WERI-Rb-1 (cell line): ENCODE results near the gene MADCAM1.
A peak's percentile ranks its signal among the peaks of the same experiment; 100 is the strongest.

Experiments used
- DNase-seq: peaks from one replicate; pipeline ENCODE4 v3.0.0-alpha.2; 2020
- H3K27ac ChIP-seq: fragments of 250-450 bp; sonication (Bioruptor Pico); 2 replicates; pipeline ENCODE4 v1.5.1; 2020; ENCODE audit warnings: mild to moderate bottlenecking, moderate library complexity
- H3K27me3 ChIP-seq: fragments of 250-450 bp; sonication (Bioruptor Pico); 2 replicates; pipeline ENCODE4 v1.5.1; 2021; ENCODE audit warnings: mild to moderate bottlenecking, low read depth, moderate library complexity; ENCODE audit not compliant: insufficient read depth, severe bottlenecking
- H3K36me3 ChIP-seq: fragments of 250-450 bp; sonication (Bioruptor Pico); 2 replicates; pipeline ENCODE4 v1.5.1; 2020; ENCODE audit warnings: mild to moderate bottlenecking, moderate library complexity
- H3K4me3 ChIP-seq: 2 replicates; pipeline ENCODE4 v1.5.1; 2011; ENCODE audit warnings: low read depth, mild to moderate bottlenecking, control low read depth, low read length
- H3K9me3 ChIP-seq: fragments of 250-450 bp; sonication (Bioruptor Pico); 2 replicates; pipeline ENCODE4 v1.5.1; 2021; ENCODE audit warnings: mild to moderate bottlenecking, moderate library complexity; ENCODE audit not compliant: severe bottlenecking
- TF ChIP-seq, protein P1 (sequence below): IDR thresholded peaks from 2 replicates; pipeline ENCODE4 v1.5.1; 2011; ENCODE audit warnings: low read depth, mild to moderate bottlenecking, control low read depth, inconsistent platforms, low read length

Gene MADCAM1

GRCh38 chr19:524062-524674 lies 27.9 kb downstream of the MADCAM1 start:
- H3K4me3 ChIP-seq: no peak overlapping the region
- no peak for DNase-seq
- no peaks in the 10 kb centered on the region for H3K27me3 ChIP-seq
- H3K36me3 ChIP-seq: no peaks in the 10 kb centered on the region; the same call in 1 of the 2 replicates
- TF ChIP-seq, protein P1, sequence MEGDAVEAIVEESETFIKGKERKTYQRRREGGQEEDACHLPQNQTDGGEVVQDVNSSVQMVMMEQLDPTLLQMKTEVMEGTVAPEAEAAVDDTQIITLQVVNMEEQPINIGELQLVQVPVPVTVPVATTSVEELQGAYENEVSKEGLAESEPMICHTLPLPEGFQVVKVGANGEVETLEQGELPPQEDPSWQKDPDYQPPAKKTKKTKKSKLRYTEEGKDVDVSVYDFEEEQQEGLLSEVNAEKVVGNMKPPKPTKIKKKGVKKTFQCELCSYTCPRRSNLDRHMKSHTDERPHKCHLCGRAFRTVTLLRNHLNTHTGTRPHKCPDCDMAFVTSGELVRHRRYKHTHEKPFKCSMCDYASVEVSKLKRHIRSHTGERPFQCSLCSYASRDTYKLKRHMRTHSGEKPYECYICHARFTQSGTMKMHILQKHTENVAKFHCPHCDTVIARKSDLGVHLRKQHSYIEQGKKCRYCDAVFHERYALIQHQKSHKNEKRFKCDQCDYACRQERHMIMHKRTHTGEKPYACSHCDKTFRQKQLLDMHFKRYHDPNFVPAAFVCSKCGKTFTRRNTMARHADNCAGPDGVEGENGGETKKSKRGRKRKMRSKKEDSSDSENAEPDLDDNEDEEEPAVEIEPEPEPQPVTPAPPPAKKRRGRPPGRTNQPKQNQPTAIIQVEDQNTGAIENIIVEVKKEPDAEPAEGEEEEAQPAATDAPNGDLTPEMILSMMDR: no peak
- no peak overlapping the region for H3K27ac ChIP-seq
- peaks cover 21% of the 10 kb centered on the region for H3K9me3 ChIP-seq

DNA sequence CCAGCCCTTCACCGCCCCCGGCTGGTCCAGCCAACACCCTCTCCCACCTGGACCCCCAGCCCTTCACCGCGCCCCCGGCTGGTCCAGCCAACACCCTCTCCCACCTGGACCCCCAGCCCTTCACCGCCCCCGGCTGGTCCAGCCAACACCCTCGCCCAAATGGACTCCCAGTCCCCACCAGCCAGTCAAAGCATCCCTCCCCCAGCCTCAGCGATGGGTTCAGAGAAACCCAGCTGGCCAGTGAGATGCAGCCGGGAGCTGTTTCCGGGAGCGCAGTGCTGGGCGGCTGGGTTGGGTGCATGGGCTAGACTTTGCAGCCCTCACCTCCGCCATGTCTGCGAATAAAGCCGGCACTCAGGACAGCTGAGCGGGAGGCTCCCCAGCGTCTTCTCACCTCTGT lies 28.7 kb downstream of the MADCAM1 start:
- Histone ChIP-seq H3K27ac (no peak overlapping the region), H3K27me3 (no peaks in the 10 kb centered on the region), H3K4me3 (no peak overlapping the region), H3K36me3 (no peaks in the 10 kb centered on the region; the same call in 1 of the 2 replicates), H3K9me3 (peaks cover 21% of the 10 kb centered on the region)
- TF ChIP-seq, protein P1: no peak
- no peak for DNase-seq

- no peak for DNase-seq
- Histone ChIP-seq H3K36me3 (no peaks in the 10 kb centered on the region), H3K4me3 (no peak overlapping the region), H3K27me3 (no peaks in the 10 kb centered on the region), H3K27ac (no peak overlapping the region), H3K9me3 (peaks cover 19% of the 10 kb centered on the region)
- TF ChIP-seq, protein P1: no peak
Observed at GRCh38 chr19:525857-526419, 29.7 kb downstream of the MADCAM1 start.

- Histone ChIP-seq H3K27me3 (no peaks in the 10 kb centered on the region), H3K27ac (peak overlapping the region; percentile 96), H3K36me3 (peaks cover 15% of the 10 kb centered on the region), H3K4me3 (peak overlapping the region; percentile 57), H3K9me3 (no peaks in the 10 kb centered on the region)
- TF ChIP-seq, protein P1: no peak
- DNase-seq: no peak
Observed at GRCh38 chr19:530134-531008, 34.1 kb downstream of the MADCAM1 start.

- Histone ChIP-seq H3K36me3 (peaks cover 21% of the 10 kb centered on the region), H3K27ac (peak overlapping the region; percentile 96), H3K9me3 (no peaks in the 10 kb centered on the region), H3K4me3 (peak overlapping the region; percentile 57), H3K27me3 (no peaks in the 10 kb centered on the region)
- peak; percentile 94 for DNase-seq
- TF ChIP-seq, protein P1: 0 out of 2 replicates have a peak, but pooled peaks have one; percentile 22
Observed at GRCh38 chr19:531009-531752, 34.9 kb downstream of the MADCAM1 start.
